Measurements from ENCODE around the gene MYH10.

DNA sequence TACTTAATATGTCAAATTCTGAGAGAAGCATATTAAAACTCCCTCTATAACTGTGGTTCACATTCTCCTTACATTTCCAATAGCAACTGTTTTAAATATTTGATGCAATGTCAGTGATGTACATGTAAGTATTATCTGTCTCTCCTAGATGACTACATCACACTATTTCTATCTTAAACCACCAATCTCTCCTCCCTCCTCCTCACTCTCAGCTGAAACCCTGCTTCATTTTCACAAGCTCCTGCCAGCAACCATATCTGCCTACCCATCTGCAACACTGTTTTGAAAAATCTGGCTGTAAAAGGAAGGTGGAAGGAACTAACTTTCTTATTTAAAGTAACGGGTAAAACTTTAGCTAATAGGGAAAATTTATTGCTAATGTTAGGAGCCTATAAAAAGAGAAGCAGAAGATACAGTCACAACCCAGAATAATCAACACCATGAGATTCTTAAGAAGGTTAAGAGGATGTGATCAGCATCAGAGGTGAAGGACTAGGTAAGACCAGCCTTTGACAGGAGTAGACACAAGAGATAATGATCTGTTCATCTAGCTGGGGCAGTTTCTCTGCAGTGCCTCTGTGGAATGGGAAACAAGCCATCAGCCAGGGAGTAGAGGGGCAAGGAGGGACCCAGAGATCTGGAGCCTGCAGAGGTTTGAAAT lies 31.0 kb downstream of the MYH10 start:
- TF ChIP-seq, protein P1, sequence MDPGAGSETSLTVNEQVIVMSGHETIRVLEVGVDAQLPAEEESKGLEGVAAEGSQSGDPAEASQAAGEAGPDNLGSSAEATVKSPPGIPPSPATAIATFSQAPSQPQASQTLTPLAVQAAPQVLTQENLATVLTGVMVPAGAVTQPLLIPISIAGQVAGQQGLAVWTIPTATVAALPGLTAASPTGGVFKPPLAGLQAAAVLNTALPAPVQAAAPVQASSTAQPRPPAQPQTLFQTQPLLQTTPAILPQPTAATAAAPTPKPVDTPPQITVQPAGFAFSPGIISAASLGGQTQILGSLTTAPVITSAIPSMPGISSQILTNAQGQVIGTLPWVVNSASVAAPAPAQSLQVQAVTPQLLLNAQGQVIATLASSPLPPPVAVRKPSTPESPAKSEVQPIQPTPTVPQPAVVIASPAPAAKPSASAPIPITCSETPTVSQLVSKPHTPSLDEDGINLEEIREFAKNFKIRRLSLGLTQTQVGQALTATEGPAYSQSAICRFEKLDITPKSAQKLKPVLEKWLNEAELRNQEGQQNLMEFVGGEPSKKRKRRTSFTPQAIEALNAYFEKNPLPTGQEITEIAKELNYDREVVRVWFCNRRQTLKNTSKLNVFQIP (CRISPR knock-in tag; IDR thresholded peaks at IDR 0.05; ENCODE audit: borderline replicate concordance, low read depth): no peak
- TF ChIP-seq, protein P2, sequence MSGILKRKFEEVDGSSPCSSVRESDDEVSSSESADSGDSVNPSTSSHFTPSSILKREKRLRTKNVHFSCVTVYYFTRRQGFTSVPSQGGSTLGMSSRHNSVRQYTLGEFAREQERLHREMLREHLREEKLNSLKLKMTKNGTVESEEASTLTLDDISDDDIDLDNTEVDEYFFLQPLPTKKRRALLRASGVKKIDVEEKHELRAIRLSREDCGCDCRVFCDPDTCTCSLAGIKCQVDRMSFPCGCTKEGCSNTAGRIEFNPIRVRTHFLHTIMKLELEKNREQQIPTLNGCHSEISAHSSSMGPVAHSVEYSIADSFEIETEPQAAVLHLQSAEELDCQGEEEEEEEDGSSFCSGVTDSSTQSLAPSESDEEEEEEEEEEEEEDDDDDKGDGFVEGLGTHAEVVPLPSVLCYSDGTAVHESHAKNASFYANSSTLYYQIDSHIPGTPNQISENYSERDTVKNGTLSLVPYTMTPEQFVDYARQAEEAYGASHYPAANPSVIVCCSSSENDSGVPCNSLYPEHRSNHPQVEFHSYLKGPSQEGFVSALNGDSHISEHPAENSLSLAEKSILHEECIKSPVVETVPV (CRISPR knock-in tag; IDR thresholded peaks at IDR 0.05): no peak
- TF ChIP-seq ZFP30 (CRISPR knock-in tag; IDR thresholded peaks at IDR 0.05) (no peak), RARB (CRISPR knock-in tag; IDR thresholded peaks at IDR 0.05) (no peak), ARNTL (CRISPR knock-in tag; IDR thresholded peaks at IDR 0.05; ENCODE audit: borderline replicate concordance, low read depth) (no peak), ZNF70 (CRISPR knock-in tag; IDR thresholded peaks at IDR 0.05) (no peak), ESRRG (CRISPR knock-in tag; IDR thresholded peaks at IDR 0.05) (no peak), TOX (CRISPR knock-in tag; IDR thresholded peaks at IDR 0.05; ENCODE audit: borderline replicate concordance) (no peak)
- TF ChIP-seq, protein P3, sequence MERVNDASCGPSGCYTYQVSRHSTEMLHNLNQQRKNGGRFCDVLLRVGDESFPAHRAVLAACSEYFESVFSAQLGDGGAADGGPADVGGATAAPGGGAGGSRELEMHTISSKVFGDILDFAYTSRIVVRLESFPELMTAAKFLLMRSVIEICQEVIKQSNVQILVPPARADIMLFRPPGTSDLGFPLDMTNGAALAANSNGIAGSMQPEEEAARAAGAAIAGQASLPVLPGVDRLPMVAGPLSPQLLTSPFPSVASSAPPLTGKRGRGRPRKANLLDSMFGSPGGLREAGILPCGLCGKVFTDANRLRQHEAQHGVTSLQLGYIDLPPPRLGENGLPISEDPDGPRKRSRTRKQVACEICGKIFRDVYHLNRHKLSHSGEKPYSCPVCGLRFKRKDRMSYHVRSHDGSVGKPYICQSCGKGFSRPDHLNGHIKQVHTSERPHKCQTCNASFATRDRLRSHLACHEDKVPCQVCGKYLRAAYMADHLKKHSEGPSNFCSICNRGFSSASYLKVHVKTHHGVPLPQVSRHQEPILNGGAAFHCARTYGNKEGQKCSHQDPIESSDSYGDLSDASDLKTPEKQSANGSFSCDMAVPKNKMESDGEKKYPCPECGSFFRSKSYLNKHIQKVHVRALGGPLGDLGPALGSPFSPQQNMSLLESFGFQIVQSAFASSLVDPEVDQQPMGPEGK (CRISPR knock-in tag; IDR thresholded peaks at IDR 0.05; ENCODE audit: borderline replicate concordance): no peak
- TF ChIP-seq, protein P4, sequence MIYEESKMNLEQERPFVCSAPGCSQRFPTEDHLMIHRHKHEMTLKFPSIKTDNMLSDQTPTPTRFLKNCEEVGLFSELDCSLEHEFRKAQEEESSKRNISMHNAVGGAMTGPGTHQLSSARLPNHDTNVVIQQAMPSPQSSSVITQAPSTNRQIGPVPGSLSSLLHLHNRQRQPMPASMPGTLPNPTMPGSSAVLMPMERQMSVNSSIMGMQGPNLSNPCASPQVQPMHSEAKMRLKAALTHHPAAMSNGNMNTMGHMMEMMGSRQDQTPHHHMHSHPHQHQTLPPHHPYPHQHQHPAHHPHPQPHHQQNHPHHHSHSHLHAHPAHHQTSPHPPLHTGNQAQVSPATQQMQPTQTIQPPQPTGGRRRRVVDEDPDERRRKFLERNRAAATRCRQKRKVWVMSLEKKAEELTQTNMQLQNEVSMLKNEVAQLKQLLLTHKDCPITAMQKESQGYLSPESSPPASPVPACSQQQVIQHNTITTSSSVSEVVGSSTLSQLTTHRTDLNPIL (CRISPR knock-in tag; IDR thresholded peaks at IDR 0.05; ENCODE audit: low read depth): no peak
